CD4-positive, alpha-beta T cell treated with Interleukin-15 for 1 hour (primary cell): Measurements from ENCODE around the gene SLC9A8.
A peak's percentile ranks its signal among the peaks of the same experiment; 100 is the strongest.
"Not testable (repeated sequence)": the region's sequence is repeated elsewhere in the genome, so short reads cannot be mapped to it uniquely, and the experiment has no call there.

ENCODE experiments used
- DNase-seq: peaks from one replicate; pipeline ENCODE4 v3.0.0-alpha.2; 2020

The SLC9A8 gene

GRCh38 chr20:49812507-49813304 lies at the start of gene SLC9A8:
TSS of gene SLC9A8 (plus strand) at chr20:49812828. CDS start at chr20:49812923, 95 bp downstream.
- DNase-seq = peak; percentile 94

- DNase-seq = no peak
These were observed 49.5 kb upstream of the SLC9A8 start for GRCh38 chr20:49762940-49763766.

DNA sequence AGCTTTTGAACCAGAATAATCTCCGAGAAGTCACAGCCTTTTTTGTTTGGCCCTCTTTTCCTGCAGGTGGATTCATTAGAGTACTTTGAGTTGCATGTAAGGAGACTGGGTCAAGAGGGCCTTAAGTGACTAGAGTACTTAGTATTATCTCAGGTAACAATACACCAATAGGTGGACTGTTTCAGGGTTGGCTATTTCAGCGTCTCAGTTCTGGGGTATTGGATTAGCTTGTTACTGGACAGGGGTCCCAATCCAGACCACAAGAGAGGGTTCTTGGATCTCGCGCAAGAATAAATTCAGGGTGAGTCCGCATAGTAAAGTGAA lies 47.3 kb upstream of the SLC9A8 start:
- no peak for DNase-seq

GRCh38 chr20:49765846-49766541 lies 46.6 kb upstream of the SLC9A8 start:
- no peak for DNase-seq

GRCh38 chr20:49766979-49767521 lies 45.6 kb upstream of the SLC9A8 start:
- no peak for DNase-seq

GRCh38 chr20:49768204-49769047 lies 44.2 kb upstream of the SLC9A8 start:
- DNase-seq = peak; percentile 33

- no peak for DNase-seq
These were observed 43.5 kb upstream of the SLC9A8 start for GRCh38 chr20:49769048-49769581.

DNA sequence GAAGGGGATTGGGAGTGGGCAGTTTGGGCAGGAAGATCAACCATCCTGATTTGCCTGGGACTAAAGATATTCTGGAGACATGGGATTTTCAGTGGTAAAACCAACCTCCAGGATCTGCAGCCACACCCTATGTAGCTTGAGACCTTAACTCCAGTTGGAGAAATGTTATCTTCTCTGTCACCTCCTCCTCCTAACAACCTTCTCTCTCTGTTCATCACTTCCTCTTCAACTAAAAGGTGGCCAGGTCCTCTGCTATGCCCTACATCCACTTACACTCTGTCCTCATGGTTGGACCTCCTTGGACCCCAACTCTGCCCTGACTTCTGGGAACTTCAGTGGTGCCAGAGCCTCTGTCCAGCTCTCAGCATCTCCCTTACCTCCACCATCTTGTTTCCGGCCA lies 42.0 kb upstream of the SLC9A8 start:
- no peak for DNase-seq

DNA sequence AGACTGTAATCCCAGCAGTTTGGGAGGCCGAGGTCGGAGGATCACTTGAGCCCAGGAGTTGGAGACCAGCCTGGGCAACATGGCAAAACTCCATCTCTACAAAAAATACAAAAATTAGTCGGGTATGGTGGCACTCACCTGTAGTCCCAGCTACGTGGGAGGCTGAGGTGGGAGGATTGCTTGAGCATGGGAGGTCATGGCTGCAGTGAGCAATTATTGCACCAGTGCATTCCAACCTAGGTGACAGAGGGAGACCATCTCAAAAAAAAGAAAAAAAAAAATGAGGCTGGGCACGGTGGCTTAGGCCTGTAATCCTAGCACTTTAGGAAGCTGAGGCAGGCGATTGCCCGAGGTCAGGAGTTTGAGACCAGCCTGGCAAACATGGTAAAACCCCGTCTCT lies 38.4 kb upstream of the SLC9A8 start:
- not testable (repeated sequence) for DNase-seq

DNA sequence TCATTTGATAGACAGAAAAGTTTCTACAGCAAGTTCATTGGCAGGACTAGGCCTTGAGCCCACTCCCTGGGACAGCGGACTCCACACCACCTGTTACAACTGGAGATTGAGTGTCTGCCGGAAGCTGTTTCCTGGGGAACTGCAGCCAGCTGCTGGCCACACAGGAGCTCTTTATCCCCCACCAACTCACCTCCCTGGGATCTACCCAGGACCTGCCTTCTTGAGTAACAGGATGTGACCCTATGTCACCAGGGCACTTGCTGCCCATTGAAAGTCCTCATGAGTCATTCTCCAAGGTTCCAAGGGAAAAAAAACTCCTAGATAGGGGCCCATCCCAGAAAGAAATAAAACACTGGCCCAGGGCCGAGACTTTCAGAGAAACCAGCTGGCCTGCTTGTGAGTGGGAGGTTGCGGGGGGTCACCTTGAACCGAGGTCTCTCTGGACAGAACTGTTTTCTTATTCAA lies 37.4 kb upstream of the SLC9A8 start:
- peak; percentile 27 for DNase-seq

- no peak for DNase-seq
These were observed 32.7 kb upstream of the SLC9A8 start for GRCh38 chr20:49779972-49780371.

DNA sequence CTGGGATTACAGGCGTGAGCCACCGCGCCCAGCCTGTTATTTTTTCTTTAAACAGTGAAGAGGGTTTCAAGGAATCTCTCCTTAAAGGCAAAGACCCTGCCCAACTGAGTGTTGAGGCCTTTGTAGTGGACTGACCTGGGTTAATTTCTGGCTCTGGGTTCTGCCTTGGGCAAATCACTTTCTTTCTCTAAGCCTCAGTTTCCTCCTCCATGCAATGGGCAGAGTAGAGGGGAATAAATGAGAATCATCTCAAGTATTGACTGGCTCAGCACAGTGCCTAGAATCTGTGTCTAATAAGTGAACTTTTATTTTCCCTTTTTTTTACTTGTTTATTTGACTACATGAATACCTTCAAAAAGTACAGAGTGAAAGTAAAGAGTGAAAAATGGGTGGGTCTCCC lies 31.0 kb upstream of the SLC9A8 start:
- DNase-seq = no peak

GRCh38 chr20:49782439-49782838 lies 30.2 kb upstream of the SLC9A8 start:
- not testable (repeated sequence) for DNase-seq

DNA sequence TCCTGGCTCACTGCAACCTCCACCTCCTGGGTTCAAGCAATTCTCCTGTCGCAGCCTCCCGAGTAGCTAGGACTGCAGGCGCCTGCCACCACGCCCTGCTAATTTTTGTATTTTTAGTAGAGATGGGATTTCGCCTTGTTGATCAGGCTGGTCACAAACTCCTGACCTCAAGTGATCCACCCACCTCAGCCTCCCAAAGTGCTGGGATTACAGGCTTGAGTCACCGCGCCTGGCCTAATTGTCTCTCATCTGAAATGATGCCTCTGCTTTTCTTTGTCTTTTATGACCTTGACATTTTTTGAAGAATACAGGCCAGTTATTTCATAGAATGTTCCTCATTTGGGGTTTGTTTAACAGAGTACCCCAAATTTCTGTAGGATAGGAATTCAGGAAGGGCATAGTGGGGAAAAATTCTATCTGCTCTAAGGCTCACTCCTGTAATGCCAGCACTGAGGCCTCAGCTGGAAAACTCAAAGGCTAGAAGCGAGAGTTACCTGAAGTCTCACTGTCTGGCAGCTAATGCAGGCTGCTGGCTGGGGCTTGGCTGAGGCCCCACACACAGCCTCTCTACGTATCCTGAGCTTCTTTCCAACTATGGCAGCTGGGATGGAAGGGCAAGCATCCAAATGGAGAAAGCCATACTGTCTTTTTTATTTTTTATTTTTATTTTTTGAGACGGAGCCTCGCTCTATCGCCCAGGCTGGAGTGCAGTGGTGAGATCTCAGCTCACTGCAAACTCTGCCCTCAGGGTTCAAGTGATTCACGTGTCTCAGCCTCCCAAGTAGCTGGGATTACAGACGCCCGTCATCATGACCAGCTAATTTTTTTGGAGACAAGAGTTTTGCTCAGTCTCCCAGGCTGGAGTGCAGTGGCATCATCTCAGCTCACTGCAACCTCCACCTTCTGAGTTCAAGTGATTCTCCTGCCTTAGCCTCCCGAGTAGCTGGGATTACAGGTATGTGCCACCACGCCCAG lies 29.3 kb upstream of the SLC9A8 start:
- not testable (repeated sequence) for DNase-seq

- no peak for DNase-seq
These were observed 28.3 kb upstream of the SLC9A8 start for GRCh38 chr20:49784291-49784690.

- no peak for DNase-seq
These were observed 27.3 kb upstream of the SLC9A8 start for GRCh38 chr20:49785149-49785851.

DNA sequence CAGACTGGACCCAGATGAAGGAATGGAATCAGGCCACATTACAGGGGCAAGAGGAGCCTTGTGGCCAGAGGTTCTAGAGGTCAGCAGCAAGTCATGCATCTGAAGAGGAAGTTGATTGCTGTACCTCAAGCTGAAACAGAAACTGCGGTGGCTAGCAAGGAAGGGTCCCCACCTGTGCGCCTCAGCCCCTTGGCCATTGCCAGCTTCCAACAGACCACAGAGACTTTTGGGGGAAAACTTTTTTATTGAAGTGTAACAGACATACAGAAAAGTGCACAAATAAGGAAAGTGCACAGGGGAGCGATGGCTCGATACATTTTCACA lies 26.8 kb upstream of the SLC9A8 start:
- peak; percentile 45 for DNase-seq

GRCh38 chr20:49786196-49786595 lies 26.4 kb upstream of the SLC9A8 start:
- DNase-seq = no peak

DNA sequence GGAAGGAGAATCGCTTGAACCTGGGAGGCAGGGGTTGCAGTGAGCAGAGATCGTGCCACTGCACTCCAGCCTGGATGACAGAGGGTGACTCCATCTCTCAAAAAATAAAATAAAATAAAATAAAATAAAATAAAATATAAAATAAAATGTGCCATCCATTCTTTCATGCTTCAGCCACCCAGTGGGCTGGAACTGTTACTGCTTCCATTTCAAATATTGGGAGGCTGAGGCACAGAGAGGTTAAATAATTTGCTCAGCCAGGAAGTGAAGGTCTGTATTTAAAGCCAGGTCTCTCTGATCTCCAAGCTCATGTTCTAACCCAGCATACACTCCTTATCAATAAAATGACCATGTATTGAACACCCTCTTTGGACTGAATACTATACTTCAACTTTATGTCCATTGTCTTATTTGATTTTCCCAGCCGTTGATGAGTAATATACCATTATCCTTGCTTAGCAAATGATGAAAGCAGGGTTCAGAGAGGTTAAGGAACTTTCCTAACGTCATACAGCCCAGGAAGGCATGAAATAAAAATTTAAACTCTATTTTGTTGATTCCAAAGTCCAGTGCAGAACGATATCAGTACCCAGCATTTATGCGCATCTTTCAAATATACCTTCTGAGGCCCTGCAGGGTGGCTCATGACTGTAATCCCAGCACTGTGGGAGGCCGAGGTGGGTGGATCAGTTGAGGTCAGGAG lies 25.8 kb upstream of the SLC9A8 start:
- DNase-seq = no peak
